Activated T-helper 9 cell treated with anti-CD3 and anti-CD28 coated beads, Interleukin-2, amount 50 U/mL, for 16 hours (primary cell): ENCODE results near the gene CCL11.

Experiments used
- DNase-seq: peaks from one replicate; pipeline ENCODE4 v3.0.0-alpha.2; 2020; ENCODE audit warnings: low read depth

The CCL11 gene

DNA sequence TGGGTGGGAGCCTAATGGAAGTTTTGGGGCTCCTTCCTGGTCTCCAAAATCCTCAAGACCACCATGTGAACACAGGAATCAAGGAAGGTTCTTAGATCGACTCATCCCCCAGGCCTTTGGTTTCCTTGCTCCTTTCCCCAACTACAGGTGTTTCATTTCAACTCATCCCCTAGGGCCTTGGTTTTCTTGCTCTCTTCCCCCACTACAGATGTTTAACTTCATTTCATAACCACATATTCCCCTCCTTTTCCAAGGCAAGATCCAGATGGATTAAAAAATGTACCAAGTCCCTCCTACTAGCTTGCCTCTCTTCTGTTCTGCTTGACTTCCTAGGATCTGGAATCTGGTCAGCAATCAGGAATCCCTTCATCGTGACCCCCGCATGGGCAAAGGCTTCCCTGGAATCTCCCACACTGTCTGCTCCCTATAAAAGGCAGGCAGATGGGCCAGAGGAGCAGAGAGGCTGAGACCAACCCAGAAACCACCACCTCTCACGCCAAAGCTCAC, at the start of gene CCL11:
Gene CCL11, plus strand, starts transcription at position 457 of the 507 bp plus-strand sequence. CDS start 67 bp downstream, outside the sequence.
- no peak for DNase-seq

DNA sequence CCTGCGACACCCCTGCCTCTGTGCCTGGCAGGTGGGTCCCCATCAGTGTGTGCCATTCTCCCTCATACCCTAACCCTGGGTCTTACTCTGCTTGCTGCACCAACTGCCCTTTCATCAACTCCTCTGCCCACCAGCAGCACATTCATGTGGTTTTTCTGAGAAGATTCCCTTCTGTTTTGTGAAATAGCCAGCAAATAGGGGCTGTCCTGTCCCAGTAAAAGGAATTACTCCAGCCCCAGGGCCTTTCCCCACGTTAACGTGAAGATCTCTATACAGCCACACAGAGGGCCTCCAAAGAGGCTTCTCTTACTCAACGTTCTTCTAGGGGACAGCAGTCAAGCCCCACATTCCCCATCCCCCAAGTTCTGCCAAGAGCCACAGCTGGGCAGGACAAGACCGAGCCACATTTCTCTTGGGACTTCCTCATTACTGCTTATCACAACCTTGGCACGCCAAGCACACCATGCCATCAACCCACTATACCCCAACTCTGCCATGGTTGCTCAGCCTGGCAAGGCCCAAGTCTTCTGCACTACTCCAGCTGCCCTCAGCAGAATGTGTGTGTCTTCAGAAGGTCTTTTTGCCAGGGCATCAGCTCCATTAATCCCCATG, 49.2 kb upstream of the CCL11 start:
- DNase-seq, result no peak

DNA sequence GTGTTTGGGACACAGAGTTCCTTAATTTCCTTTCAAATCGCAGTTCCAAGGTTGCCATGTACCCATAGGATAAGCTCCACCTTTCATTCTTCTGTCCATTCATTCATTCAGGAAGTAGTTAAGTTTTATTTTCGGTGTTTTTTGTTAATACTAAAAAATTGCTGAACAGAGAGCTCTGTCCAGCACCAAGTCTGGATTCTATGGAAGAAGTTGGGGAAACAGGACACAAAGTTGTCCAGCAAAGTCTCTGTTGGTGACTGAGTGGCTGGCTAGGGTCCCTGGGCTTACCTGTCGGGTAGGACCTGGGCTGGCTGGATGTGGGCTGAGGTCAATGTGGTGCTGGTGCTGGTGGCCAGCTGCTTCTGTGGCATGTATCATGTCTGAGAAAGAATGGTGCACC, 48.1 kb upstream of the CCL11 start:
- DNase-seq, result no peak

DNA sequence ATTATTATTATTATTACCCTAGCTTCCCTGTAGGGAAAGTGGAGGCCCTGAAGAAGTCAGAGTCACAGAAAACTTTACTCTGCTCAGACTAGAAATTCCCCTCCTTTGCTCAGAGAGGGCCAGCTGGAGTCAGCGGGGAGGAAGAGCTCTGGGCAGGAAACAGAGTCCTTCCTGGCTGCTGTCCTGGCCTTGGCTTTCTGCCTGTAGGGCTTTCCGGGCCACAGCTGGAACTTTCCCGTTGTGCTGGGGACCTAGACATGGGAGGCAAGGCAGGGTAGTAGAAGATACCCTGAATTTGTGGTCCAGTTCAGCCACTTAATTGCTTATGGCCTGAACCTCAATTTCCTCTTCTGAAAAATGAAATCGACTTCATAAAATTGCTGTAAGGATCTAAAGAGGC, 44.5 kb upstream of the CCL11 start:
- DNase-seq, result no peak

DNA sequence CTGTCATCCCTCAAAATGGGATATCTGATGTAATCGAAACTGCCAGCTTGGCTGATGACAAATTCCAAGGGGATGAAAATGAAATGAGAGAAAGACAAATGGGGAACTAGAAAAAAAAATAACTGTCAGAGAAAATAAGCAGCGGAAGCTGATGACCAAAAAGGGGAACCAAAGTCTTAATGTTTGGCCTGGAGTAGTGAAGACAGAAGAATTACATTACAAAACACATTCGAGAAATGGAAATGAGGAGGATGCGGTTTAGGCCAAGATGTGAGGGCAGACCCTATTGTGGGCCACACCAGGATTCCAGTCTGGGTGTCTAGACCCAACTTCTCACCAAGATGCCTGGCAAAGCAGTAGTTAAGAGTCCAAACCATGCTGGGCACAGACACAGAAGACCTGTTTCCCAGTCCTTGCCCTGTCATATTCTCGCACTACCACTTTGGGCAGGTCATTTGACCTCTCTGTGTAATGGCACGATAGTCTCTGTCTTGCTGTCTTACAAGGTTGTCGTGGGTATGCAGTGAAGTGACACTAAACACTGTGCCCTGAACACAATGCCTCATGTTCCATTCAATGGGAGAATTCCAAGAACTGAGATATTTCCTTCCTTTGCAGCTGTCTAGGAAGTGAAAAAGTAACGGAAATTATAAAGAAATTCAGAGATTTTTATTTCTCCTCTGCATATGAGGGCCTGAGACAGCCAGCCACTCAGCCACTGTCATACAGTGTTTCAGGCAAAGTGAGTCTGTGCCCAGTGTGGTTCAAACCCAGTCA, 42.8 kb upstream of the CCL11 start:
- no peak for DNase-seq

DNA sequence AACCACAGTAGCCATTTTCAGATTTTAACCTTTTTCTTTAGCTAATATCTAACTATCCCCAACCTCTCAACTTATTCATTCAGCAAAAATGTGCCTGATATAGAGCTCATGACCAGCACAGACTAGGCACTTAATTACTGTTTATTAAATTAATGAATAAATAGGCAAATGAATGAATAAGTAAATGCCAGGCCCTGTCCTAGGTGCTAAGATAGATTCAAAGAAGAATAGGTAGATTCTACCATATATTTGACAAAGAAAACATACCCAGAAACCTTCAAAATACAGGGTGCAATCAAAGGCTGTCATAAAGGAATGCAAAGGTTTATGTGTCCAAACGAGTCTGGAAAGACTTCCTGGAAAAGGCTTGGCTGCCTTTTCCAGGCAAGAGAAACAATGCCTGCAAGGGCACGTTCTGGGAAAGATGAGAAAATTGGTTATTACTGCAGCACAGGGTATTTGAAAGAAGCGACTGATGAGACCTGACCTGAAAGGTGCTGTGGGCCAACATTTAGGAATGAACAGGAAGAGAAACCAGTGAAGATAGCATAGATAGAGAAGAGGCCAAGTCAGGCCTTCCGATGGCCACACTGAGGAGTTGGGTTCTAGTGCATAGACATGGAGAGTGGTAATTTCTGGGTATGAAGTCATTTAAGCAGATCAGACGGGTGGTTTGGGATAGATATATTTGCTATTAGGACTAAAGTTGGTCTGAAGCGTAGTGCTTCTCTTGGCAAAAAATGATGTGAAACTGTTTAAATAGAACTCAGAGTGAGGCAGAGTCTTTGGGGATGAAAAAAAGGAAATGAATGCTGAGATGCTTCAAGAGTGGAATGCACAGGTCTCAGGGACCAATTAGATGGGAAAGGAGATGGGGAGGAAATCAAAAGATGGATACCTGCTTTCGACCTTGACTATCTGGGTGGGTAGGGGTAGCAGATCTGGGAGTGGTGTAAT, 41.9 kb upstream of the CCL11 start:
- no peak for DNase-seq

DNA sequence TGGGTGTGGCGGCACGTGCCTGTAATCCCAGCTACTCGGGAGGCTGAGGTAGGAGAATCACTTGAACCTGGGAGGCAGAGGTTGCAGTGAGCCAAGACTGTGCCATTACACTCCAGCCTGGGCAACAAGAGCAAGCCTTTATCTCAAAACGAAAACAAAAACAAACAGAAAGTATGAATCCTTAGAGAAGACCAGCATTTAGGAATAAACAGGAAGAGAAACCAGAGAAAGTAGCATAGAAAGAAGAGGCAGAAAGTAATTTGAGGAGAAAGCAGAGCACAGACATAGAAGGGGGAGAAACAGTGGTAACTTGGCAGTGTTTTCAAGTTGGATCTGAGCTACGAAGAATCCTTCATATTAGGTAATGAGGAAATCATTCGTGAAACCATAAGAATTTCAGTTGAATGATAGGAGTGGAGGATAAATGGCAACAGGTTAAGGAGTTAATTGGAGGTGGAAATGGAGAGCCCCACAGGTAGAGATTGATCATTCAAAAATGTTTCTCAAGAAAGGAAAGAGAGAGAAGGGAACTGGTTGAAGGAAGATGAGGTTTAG, 40.1 kb upstream of the CCL11 start:
- DNase-seq, result no peak

DNA sequence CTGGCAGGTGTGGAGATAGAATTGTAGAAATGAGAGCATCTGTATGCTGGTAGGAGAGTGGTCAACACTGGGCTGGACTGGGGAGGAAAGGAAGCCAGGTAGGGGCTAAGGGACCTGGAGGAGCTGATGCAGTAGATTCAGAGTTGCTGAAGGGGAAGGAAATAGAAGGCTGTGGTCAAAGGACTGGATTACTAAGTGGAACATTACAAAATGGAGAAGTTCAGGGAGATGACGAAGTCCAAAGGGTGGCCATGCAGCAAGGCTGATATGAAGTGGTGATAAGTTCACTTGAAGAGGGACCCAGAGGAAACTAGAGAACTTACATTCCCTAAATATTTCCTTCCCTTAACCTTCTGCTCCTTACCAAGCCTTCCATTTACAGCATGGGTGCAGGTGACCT, 39.1 kb upstream of the CCL11 start:
- DNase-seq, result no peak

DNA sequence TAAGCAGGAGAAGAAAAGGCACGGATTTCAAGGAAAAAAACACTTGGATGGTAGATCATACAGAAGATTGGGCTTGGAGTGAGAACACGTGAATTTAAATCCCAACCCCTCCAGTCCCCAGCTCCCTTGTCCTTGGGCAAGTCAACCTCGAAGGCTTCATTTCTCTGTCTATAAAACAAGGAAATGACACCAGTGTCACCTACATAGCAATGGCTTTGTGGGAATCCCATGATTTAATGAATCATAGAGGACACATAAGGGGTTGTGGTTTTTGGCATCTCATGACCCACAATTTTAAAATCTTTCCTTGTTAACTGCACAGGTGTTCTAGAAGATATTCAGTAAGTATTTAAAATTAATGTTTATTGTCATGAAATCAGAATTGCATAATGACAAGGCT, 38.7 kb upstream of the CCL11 start:
- no peak for DNase-seq

DNA sequence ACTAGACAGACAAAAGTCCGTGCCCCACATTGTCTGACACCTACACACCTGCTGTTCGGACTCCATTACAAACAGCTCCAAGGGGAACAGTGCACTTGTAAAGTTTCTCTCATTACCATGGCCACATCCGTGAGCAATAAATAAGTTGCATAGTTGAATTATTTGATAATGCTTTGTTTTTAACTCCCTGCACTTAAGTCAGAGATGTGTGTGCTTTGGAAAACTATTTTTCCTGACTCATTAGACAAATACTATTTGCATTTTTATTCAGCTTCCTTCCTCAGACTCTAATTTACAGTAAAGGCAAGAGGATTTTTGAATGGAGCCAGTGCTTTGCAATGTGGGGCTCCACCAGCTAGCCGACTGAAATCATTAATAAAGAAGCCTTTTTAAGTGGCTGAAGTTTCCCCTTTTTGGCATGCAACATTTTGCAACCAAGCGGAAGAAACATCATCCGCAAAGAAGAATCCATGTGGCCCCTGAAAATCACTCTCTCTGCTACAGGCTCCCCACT, 37.0 kb upstream of the CCL11 start:
- DNase-seq, result no peak

DNA sequence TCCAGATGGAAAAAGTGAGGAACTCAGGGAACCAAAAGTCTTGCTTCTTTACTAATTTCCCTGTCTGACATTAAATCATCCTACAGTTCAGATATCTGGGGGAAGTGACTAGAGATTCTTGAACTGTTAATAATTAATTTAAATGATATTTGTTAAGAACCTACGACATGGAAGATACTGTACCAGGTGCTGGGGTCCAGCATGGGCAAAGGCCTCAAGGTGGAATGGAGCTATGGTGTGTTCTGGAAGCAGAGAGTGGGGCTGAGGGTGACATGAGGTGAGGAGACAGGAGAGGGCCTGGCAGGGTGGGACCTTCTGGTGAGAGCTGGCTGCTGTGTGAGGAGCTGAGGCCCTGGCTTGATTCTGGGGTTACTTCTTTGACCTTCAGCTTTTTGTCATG, 36.5 kb upstream of the CCL11 start:
- no peak for DNase-seq

DNA sequence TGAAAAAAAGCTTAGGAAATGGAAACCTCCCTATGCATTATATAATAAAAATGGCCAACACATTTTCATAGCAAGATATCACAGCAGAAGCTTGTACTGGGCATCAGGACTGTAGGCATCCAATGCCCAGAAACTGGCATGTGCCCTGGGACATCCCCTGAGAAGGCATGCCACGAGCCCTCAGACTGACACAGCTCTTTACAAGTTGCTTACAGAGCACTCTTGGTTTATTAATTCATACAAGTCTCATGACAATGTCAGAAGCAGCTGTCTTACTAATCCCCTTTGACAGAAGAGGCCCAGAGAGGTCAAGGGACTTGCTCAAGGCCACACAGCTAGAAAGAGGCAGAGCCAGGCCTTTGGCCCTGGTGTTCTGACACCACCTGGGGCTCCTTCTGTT, 36.1 kb upstream of the CCL11 start:
- DNase-seq, result no peak

DNA sequence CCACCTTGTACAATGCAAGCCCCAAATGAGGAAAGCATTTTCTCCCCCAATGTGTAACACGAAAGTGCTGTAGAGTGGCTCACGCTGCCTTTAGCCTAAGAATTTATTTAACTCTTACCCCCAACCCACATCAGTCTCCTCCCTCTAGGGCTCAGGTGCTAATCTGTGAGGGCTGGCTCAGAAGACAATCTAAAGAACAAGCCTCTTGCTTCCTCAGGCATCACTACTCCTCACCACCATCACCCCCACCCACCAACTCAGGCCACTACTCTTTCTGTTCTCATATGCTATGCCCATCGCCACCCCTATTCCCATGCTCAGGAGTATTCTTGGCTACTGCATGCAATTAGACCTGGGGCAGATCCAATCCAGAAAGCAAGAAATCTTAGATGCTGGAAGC, 34.4 kb upstream of the CCL11 start:
- DNase-seq, result no peak

DNA sequence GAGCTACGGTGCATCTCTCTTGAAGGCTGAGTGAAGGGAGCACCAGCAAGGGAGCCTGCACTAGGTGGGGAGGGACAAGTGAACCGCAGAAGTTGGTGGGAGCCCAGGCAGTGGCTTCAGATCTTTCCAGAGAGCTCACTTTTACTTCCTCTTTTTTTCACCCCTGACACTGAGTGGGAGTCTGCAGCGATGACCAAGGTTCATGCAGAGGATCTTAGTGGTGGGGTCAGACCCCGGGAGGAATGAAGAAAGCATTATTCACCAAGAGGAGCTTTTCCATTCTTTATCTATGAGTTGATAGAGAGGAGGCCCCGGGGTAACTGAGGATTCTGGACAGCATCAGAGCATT, 33.5 kb upstream of the CCL11 start:
- DNase-seq, result no peak

DNA sequence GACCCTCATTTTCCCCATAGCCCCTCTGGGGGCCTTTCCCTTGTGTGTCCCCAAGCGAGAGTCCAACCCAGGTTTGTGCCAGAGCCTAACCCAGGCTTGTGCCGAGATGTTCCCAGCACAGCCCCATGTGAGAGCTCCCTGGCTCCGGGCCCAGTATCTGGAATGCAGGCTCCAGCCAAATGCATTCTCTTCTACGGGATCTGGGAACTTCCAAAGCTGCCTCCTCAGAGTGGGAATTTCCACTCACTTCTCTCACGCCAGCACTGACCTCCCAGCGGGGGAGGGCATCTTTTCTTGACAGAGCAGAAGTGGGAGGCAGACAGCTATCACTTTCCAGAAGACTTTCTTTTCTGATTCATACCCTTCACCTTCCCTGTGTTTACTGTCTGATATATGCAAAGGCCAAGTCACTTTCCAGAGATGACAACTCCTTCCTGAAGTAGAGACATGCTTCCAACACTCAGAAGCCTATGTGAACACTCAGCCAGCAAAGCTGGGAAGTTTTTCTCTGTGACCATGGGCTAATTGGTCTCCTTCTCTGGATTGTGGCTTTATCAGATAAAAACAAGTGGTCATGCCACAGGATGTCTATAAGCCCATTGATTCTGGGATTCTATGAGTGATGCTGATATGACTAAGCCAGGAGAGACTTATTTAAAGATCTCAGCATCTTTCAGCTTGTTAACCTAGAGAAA, 33.0 kb upstream of the CCL11 start:
- no peak for DNase-seq

DNA sequence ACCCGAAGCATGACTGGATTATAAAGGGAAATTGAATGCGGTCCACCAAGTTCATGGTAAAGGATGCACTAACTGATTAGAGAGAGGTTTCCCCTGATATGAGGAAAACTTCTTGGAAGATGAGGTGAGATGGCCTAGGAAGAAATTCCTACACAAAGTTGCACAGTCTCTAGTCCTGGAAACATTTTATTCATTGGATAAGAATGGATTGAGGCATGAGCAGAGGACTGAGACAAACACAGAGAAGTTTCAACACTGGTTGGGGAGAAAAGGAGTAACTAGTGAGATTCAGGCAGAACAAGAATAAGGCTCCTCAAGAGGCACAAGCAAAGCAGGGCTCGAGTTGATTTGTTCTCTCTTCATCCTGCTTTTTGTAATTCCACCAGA, 32.4 kb upstream of the CCL11 start:
- DNase-seq, result no peak

DNA sequence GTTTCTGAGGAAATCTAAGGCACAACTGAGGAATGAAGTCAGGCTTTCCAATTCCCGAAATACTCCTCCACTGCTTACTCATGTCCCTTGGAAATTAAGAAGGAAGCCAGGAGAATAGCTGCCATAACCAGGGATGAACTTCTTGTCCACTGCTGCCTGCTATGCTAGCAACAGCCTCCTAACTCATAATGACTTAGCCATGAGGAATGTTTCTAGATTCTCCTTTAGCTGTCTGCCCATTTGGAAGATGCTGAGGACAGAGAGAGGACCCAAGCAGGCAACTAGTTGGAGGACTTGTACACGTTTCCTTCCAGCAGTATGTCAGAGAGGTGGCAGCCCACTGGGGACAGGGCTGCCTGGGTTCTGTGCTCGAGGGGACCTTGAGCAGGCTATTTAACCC, 31.4 kb upstream of the CCL11 start:
- DNase-seq, result no peak

DNA sequence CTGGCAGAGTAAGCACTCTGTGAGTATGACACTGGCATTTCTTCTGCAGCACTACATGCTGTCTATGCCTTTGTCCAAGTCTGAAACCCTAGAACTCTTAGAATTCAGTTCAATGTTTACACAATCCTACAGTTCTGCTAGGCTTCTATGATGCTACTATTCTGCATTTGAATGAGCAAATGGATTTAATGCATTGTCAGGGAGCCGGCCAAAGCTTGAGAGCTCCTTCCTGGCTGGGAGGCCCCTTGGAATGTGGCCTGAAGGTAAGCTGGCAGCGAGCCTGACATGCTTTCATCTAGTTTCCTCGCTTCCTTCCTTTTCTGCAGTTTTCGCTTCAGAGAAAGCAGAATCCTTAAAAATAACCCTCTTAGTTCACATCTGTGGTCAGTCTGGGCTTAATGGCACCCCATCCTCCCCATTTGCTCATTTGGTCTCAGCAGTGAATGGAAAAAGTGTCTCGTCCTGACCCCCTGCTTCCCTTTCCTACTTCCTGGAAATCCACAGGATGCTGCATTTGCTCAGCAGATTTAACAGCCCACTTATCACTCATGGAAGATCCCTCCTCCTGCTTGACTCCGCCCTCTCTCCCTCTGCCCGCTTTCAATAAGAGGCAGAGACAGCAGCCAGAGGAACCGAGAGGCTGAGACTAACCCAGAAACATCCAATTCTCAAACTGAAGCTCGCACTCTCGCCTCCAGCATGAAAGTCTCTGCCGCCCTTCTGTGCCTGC, 30.7 kb upstream of the CCL11 start, which contains the start of gene CCL2:
Gene CCL2, plus strand, starts transcription at position 635 of the 730 bp plus-strand sequence. Its CDS starts 65 bp downstream, at position 700.
- no peak for DNase-seq

DNA sequence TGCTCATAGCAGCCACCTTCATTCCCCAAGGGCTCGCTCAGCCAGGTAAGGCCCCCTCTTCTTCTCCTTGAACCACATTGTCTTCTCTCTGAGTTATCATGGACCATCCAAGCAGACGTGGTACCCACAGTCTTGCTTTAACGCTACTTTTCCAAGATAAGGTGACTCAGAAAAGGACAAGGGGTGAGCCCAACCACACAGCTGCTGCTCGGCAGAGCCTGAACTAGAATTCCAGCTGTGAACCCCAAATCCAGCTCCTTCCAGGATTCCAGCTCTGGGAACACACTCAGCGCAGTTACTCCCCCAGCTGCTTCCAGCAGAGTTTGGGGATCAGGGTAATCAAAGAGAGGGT, 30.2 kb upstream of the CCL11 start:
- no peak for DNase-seq

DNA sequence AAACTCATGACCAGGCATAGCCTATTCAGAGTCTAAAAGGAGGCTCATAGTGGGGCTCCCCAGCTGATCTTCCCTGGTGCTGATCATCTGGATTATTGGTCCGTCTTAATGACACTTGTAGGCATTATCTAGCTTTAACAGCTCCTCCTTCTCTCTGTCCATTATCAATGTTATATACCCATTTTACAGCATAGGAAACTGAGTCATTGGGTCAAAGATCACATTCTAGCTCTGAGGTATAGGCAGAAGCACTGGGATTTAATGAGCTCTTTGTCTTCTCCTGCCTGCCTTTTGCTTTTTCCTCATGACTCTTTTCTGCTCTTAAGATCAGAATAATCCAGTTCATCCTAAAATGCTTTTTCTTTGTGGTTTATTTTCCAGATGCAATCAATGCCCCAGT, 29.7 kb upstream of the CCL11 start:
- DNase-seq, result no peak
